Measurements from ENCODE around the gene CLASP1. TPM values are rescaled to one million over a fixed set of nuclear protein-coding genes. Genes with fewer than 3 reads are reported as not detected.

Gene CLASP1
- total RNA-seq, 1 experiment from 2014 or later = 46.1 TPM

- Histone ChIP-seq H3K9me3 (no peaks in the 10 kb centered on the region), H3K27me3 (replicated peaks; ENCODE audit: control insufficient read depth, insufficient read depth, low read length) (no peaks in the 10 kb centered on the region), H3K4me1 (no peaks in the 10 kb centered on the region), H3K36me3 (ENCODE audit: control insufficient read depth, insufficient read depth, low read length) (no peaks in the 10 kb centered on the region), H3K4me3 (ENCODE audit: low read depth, low read length) (no peak overlapping the region)
- Mint-ChIP-seq H3K4me3 (ENCODE audit: unreplicated experiment) (no peak overlapping the region), H3K4me1 (ENCODE audit: low read depth, unreplicated experiment) (no peaks in the 10 kb centered on the region), H3K27ac (ENCODE audit: unreplicated experiment) (no peak overlapping the region), H3K36me3 (ENCODE audit: insufficient read depth, unreplicated experiment) (no peaks in the 10 kb centered on the region), H3K9me3 (ENCODE audit: unreplicated experiment) (no peaks in the 10 kb centered on the region), H3K27me3 (ENCODE audit: insufficient read depth, unreplicated experiment) (no peaks in the 10 kb centered on the region)
- no peak for TF ChIP-seq CTCF (IDR thresholded peaks at IDR 0.05; ENCODE audit: insufficient read depth in 1 of 2, low read depth in 1 of 2, low read length in 1 of 2, severe bottlenecking in 1 of 2, unreplicated experiment in 1 of 2)
- intact Hi-C loops (cut with micrococcal nuclease; ENCODE audit: unreplicated experiment) = no loop called here
- CTCF ChIA-PET = no interaction called here
- POLR2A ChIA-PET = no interaction called here
- DNase-seq = no peak
- no TSS peak for BruUV-seq (replicated peaks)
Observed at GRCh38 chr2:121666042-121666441, 16.8 kb upstream of the CLASP1 start.

GRCh38 chr2:121665504-121665903 lies 16.2 kb upstream of the CLASP1 start:
- BruUV-seq (replicated peaks) = no TSS peak
- Mint-ChIP-seq H3K27me3 (ENCODE audit: insufficient read depth, unreplicated experiment) (no peaks in the 10 kb centered on the region), H3K4me1 (ENCODE audit: low read depth, unreplicated experiment) (no peaks in the 10 kb centered on the region), H3K9me3 (ENCODE audit: unreplicated experiment) (no peaks in the 10 kb centered on the region), H3K36me3 (ENCODE audit: insufficient read depth, unreplicated experiment) (no peaks in the 10 kb centered on the region), H3K4me3 (ENCODE audit: unreplicated experiment) (no peak overlapping the region), H3K27ac (ENCODE audit: unreplicated experiment) (no peak overlapping the region)
- intact Hi-C loops (cut with micrococcal nuclease; ENCODE audit: unreplicated experiment) = no loop called here
- Histone ChIP-seq H3K36me3 (ENCODE audit: control insufficient read depth, insufficient read depth, low read length) (no peaks in the 10 kb centered on the region), H3K9me3 (no peaks in the 10 kb centered on the region), H3K4me1 (no peaks in the 10 kb centered on the region), H3K4me3 (ENCODE audit: low read depth, low read length) (no peak overlapping the region), H3K27me3 (replicated peaks; ENCODE audit: control insufficient read depth, insufficient read depth, low read length) (no peaks in the 10 kb centered on the region)
- TF ChIP-seq CTCF (IDR thresholded peaks at IDR 0.05; ENCODE audit: insufficient read depth in 1 of 2, low read depth in 1 of 2, low read length in 1 of 2, severe bottlenecking in 1 of 2, unreplicated experiment in 1 of 2) = no peak
- ChIA-PET CTCF (no interaction called here), POLR2A (no interaction called here)
- no peak for DNase-seq

GRCh38 chr2:121664713-121665112 lies 15.5 kb upstream of the CLASP1 start:
- no peaks in the 10 kb centered on the region for H3K36me3 ChIP-seq (ENCODE audit: control insufficient read depth, insufficient read depth, low read length)
- no peaks in the 10 kb centered on the region for H3K36me3 Mint-ChIP-seq (ENCODE audit: insufficient read depth, unreplicated experiment)
- intact Hi-C loops (cut with micrococcal nuclease; ENCODE audit: unreplicated experiment) = no loop called here
- no peaks in the 10 kb centered on the region for H3K27me3 Mint-ChIP-seq (ENCODE audit: insufficient read depth, unreplicated experiment)
- BruUV-seq (replicated peaks) = no TSS peak
- POLR2A ChIA-PET = no interaction called here
- no peaks in the 10 kb centered on the region for H3K27me3 ChIP-seq (replicated peaks; ENCODE audit: control insufficient read depth, insufficient read depth, low read length)
- no peaks in the 10 kb centered on the region for H3K9me3 Mint-ChIP-seq (ENCODE audit: unreplicated experiment)
- H3K4me3 Mint-ChIP-seq (ENCODE audit: unreplicated experiment) = no peak overlapping the region
- no peaks in the 10 kb centered on the region for H3K4me1 ChIP-seq
- H3K4me1 Mint-ChIP-seq (ENCODE audit: low read depth, unreplicated experiment) = no peaks in the 10 kb centered on the region
- CTCF ChIA-PET = no interaction called here
- DNase-seq = no peak
- no peak overlapping the region for H3K4me3 ChIP-seq (ENCODE audit: low read depth, low read length)
- H3K27ac Mint-ChIP-seq (ENCODE audit: unreplicated experiment) = no peak overlapping the region
- TF ChIP-seq CTCF (IDR thresholded peaks at IDR 0.05; ENCODE audit: insufficient read depth in 1 of 2, low read depth in 1 of 2, low read length in 1 of 2, severe bottlenecking in 1 of 2, unreplicated experiment in 1 of 2) = no peak
- no peaks in the 10 kb centered on the region for H3K9me3 ChIP-seq
